IMR-90 (cell line): ENCODE results near the gene RFX2. TPM values are rescaled to one million over a fixed set of nuclear protein-coding genes. Genes with fewer than 3 reads are reported as not detected.

Source experiments
- ATAC-seq: fragments of 200-7000 bp; cut with Tn5 transposase; 2 replicates; pipeline ENCODE4 v1.9.1; 2020; ENCODE audit warnings: low read depth, mild to moderate bottlenecking, moderate library complexity
- BruUV-seq: library from RNA; stranded (reverse); fragments of 400-500 nt; replicated peaks from 2 replicates; lab custom pipeline; 2021; lab: Mats Ljungman, UMichigan
- CTCF ChIA-PET: fragments of 300-600 bp; formaldehyde crosslinking; extraction: SDS; loops from one replicate; lab custom pipeline; 2021; ENCODE audit warnings: antibody characterized with exemption; lab: Yijun Ruan, JAX
- POLR2A ChIA-PET: fragments of 300-600 bp; sonication (Branson Sonifier 250); formaldehyde crosslinking; loops from one replicate; lab custom pipeline; 2022; ENCODE audit warnings: antibody characterized with exemption; ENCODE audit not compliant: unreplicated experiment; lab: Charles Lee
- DNase-seq: peaks from one replicate; pipeline ENCODE4 v3.0.0; 2013
- H2AFZ ChIP-seq: replicated peaks from 2 replicates; pipeline ENCODE3; 2013; ENCODE audit warnings: low read length, mild to moderate bottlenecking; ENCODE audit not compliant: poor library complexity
- H2AK5ac ChIP-seq: 2 replicates; pipeline ENCODE4 v1.6.1; 2013; ENCODE audit warnings: low read depth, low read length, inconsistent platforms
- H2AK9ac ChIP-seq: replicated peaks from 2 replicates; pipeline ENCODE3; 2013; ENCODE audit warnings: mild to moderate bottlenecking, low read depth, low read length, moderate library complexity; ENCODE audit not compliant: poor library complexity
- H2BK120ac ChIP-seq: 2 replicates; pipeline ENCODE4 v1.6.1; 2013; ENCODE audit warnings: low read depth, low read length, inconsistent platforms
- H2BK15ac ChIP-seq: 3 replicates; pipeline ENCODE4 v1.6.1; 2013; ENCODE audit warnings: low read depth, low read length, inconsistent platforms
- H2BK20ac ChIP-seq: 2 replicates; pipeline ENCODE4 v1.6.1; 2013; ENCODE audit warnings: low read depth, mild to moderate bottlenecking, inconsistent platforms, low read length, moderate library complexity
- H2BK5ac ChIP-seq: 2 replicates; pipeline ENCODE4 v1.6.1; 2013; ENCODE audit warnings: mild to moderate bottlenecking, low read depth, low read length, inconsistent platforms; ENCODE audit not compliant: poor library complexity, severe bottlenecking
- H3K14ac ChIP-seq: replicated peaks from 2 replicates; pipeline ENCODE4 v1.6.1; 2013; ENCODE audit warnings: low read depth, low read length, inconsistent platforms
- H3K18ac ChIP-seq: 2 replicates; pipeline ENCODE4 v1.6.1; 2013; ENCODE audit warnings: low read depth, low read length, control low read depth
- H3K23ac ChIP-seq: 2 replicates; pipeline ENCODE4 v1.6.1; 2013; ENCODE audit warnings: low read depth, low read length, inconsistent platforms
- H3K27ac ChIP-seq: 2 replicates; pipeline ENCODE4 v1.5.1; 2013; ENCODE audit warnings: mild to moderate bottlenecking, control low read depth, low read length; ENCODE audit not compliant: insufficient read depth
- H3K27me3 ChIP-seq: 2 replicates; pipeline ENCODE4 v1.6.1; 2013; ENCODE audit warnings: low read length; ENCODE audit not compliant: control insufficient read depth, insufficient read depth
- H3K36me3 ChIP-seq: 2 replicates; pipeline ENCODE4 v1.6.1; 2013; ENCODE audit warnings: low read length, mixed read lengths; ENCODE audit not compliant: control insufficient read depth, insufficient read depth
- H3K4ac ChIP-seq: 2 replicates; pipeline ENCODE4 v1.6.1; 2013; ENCODE audit warnings: low read depth, low read length, inconsistent platforms
- H3K4me1 ChIP-seq: 2 replicates; pipeline ENCODE4 v1.6.1; 2013; ENCODE audit warnings: low read length, mixed read lengths; ENCODE audit not compliant: control insufficient read depth, insufficient read depth
- H3K4me2 ChIP-seq: 2 replicates; pipeline ENCODE4 v1.6.1; 2013; ENCODE audit warnings: low read depth, mild to moderate bottlenecking, control low read depth, low read length, moderate library complexity
- H3K4me3 ChIP-seq: 2 replicates; pipeline ENCODE4 v1.5.1; 2013; ENCODE audit warnings: low read depth, mild to moderate bottlenecking, control low read depth, low read length, moderate library complexity; ENCODE audit not compliant: insufficient read depth
- H3K56ac ChIP-seq: 2 replicates; pipeline ENCODE4 v1.6.1; 2013; ENCODE audit warnings: low read length, inconsistent platforms; ENCODE audit not compliant: insufficient read depth; ENCODE audit errors: extremely low read depth
- H3K79me1 ChIP-seq, 2 experiments: 2 replicates each; pipeline ENCODE4 v1.6.1; 2013; ENCODE audit warnings: low read length in 2 of 2, inconsistent platforms in 1 of 2, low read depth in 1 of 2
- H3K9ac ChIP-seq: 2 replicates; pipeline ENCODE4 v1.6.1; 2013; ENCODE audit warnings: low read depth, low read length, control low read depth
- H3K9me1 ChIP-seq: 2 replicates; pipeline ENCODE4 v1.6.1; 2013; ENCODE audit warnings: low read length, inconsistent platforms; ENCODE audit not compliant: insufficient read depth
- H3K9me3 ChIP-seq: 2 replicates; pipeline ENCODE4 v1.6.1; 2013; ENCODE audit warnings: low read length; ENCODE audit not compliant: control insufficient read depth, insufficient read depth
- H4K20me1 ChIP-seq: 2 replicates; pipeline ENCODE4 v1.6.1; 2013; ENCODE audit warnings: low read length, inconsistent platforms; ENCODE audit not compliant: insufficient read depth
- H4K5ac ChIP-seq: 2 replicates; pipeline ENCODE4 v1.6.1; 2013; ENCODE audit warnings: mild to moderate bottlenecking, low read depth, low read length, control low read depth
- H4K8ac ChIP-seq, 2 experiments: 2 replicates each; pipeline ENCODE4 v1.6.1; 2013; ENCODE audit warnings: low read depth in 2 of 2, low read length in 2 of 2, control low read depth in 1 of 2, inconsistent platforms in 1 of 2
- H4K91ac ChIP-seq: 2 replicates; pipeline ENCODE4 v1.6.1; 2013; ENCODE audit warnings: low read depth, low read length, inconsistent platforms; ENCODE audit not compliant: insufficient read depth
- BHLHE40 ChIP-seq: fragments of 150-350 bp; IDR thresholded peaks from 2 replicates; pipeline ENCODE4 v1.6.1; 2016; ENCODE audit warnings: mild to moderate bottlenecking, low read depth, low read length
- CHD1 ChIP-seq: IDR thresholded peaks from 2 replicates; pipeline ENCODE4 v1.6.1; 2012; ENCODE audit warnings: low read depth, low read length, improper control_type of control experiment
- RCOR1 ChIP-seq: IDR thresholded peaks from 2 replicates; pipeline ENCODE4 v1.6.1; 2012; ENCODE audit warnings: mild to moderate bottlenecking, low read length, improper control_type of control experiment; ENCODE audit not compliant: insufficient replicate concordance
- WGBS, 2 experiments: methylation state at CpG; one replicate each; pipeline versions ENCODE4 v1.1.5 to v1.1.7; 2013; ENCODE audit warnings: missing lambda C conversion rate in 2 of 2; ENCODE audit not compliant: insufficient read length in 1 of 2; ENCODE audit errors: extremely low coverage in 2 of 2; 5-methylcytosine and 5-hydroxymethylcytosine counted together
- dilution Hi-C: fragments of 300-500 bp; cut with HindIII; formaldehyde crosslinking; loops from one replicate; pipeline ENCODE4 v1.14.3; 2018; ENCODE audit warnings: low sequenced_read_pairs; ENCODE audit not compliant: unreplicated experiment
- in situ Hi-C: fragments of 300-500 bp; cut with MboI; formaldehyde crosslinking; loops from 3 replicates; pipeline ENCODE4 v1.14.3; 2019; ENCODE audit warnings: low sequenced_read_pairs, inconsistent platforms, mixed read lengths
- intact Hi-C: fragments of 100-400 bp; cut with micrococcal nuclease; formaldehyde crosslinking; loops from 2 replicates; pipeline ENCODE4 v1.10.0; 2022
- polyA plus RNA-seq, 3 experiments: library from polyadenylated mRNA; depleted of rRNA; stranded (reverse); fragments of >200 nt; gene quantifications; 2 replicates each; pipeline ENCODE4 v1.2.3, GENCODE V29; 2012; ENCODE audit warnings: low replicate concordance in 1 of 3
- total RNA-seq: library from RNA; depleted of rRNA; stranded (reverse); fragments of >200 nt; gene quantifications from 2 replicates; pipeline ENCODE4 v1.2.3, GENCODE V29; 2012

The RFX2 gene
- total and polyA plus RNA-seq, 2 of the 4 experiments (the other 2 are of a cell fraction) = 2.2 to 4.9 TPM

DNA sequence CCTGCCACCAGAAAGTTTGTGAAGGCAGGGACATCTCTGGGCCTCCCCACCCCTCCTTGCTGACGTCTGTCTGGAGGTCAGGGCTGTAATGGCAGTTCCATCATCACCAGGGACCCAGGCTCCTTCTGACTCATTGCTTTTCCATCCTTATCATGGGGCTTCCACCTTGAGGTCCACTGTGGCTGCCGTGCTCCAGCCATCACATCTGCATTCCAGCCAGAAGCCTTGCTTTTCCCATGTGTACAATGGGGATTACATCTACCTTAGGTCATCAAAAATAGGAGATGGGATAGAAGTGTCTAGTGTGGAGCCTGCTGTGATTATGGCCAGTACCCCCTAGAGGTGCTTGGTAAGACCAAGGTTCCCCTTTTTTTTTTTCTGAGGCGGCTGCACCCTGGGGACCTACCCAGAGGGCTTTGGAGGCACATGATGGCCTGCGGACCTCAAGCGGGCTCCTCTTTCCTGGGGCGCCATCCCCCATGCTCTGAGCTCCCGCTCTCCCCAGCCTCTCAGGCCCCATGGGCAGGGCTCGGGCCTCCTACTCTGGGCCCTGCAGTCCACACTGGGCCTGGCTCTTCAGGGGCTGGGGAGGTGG lies 119.0 kb downstream of the RFX2 start:
- Histone ChIP-seq H3K18ac (no peak overlapping the region), H2AK5ac (no peak overlapping the region), H3K4me1 (peaks cover 6% of the 10 kb centered on the region; the same call in 1 of the 2 replicates), H4K91ac (no peak overlapping the region), H2BK120ac (no peak overlapping the region), H3K79me1 (no peaks in the 10 kb centered on the region), H4K5ac (no peak overlapping the region), H2BK15ac (no peak overlapping the region), H3K27me3 (no peaks in the 10 kb centered on the region), H3K27ac (no peak overlapping the region), H4K8ac (no peak overlapping the region), H2AFZ (no peak overlapping the region), H3K9me1 (no peaks in the 10 kb centered on the region), H2BK20ac (no peak overlapping the region), H3K9ac (no peak overlapping the region), H4K20me1 (no peaks in the 10 kb centered on the region), H3K23ac (no peak overlapping the region), H3K4me2 (no peak overlapping the region), H3K36me3 (peaks cover 2% of the 10 kb centered on the region; the same call in 1 of the 2 replicates), H2AK9ac (no peak overlapping the region), H3K4ac (no peak overlapping the region), H3K56ac (no peak overlapping the region), H3K9me3 (no peaks in the 10 kb centered on the region), H2BK5ac (no peak overlapping the region), H3K14ac (no peak overlapping the region), H3K4me3 (no peak overlapping the region)
- in situ Hi-C loops = no loop called here
- intact Hi-C loops = no loop called here
- 80% methylated on average over 1 of the region's 8 CpGs; no CpG with 5 or more reads in 1 of the 2 experiments for WGBS, 2 experiments
- BruUV-seq = no TSS peak
- dilution Hi-C loops = no loop called here
- DNase-seq = no peak
- ChIA-PET CTCF (no interaction called here), POLR2A (no interaction called here)
- ATAC-seq = no peak
- TF ChIP-seq RCOR1 (no peak), BHLHE40 (no peak), CHD1 (no peak)
